Gastroesophageal sphincter (tissue), 4 donors: ENCODE data around the gene SSNA1. TPM values are rescaled to one million over a fixed set of nuclear protein-coding genes. Genes with fewer than 3 reads are reported as not detected.
A peak's percentile ranks its signal among the peaks of the same experiment; 100 is the strongest.

Experiments
- ATAC-seq: fragments of 150-250 bp; one replicate; pipeline ENCODE4 v1.9.1; 2016; ENCODE audit warnings: mild to moderate bottlenecking, moderate library complexity
- H3K27ac ChIP-seq, 4 donors: fragments of 200-600 bp; sonication (generic) in 3 of 4; 1 replicate in 3 of 4; 2 replicates in 1 of 4; pipeline ENCODE4 v1.5.1; 2016 to 2019
- H3K27me3 ChIP-seq: fragments of 200-600 bp; sonication (generic); one replicate; pipeline ENCODE4 v1.5.1; 2019
- H3K36me3 ChIP-seq, 2 donors: fragments of 200-600 bp; sonication (generic); one replicate each; pipeline ENCODE4 v1.5.1; 2019; ENCODE audit warnings: control low read depth in 1 of 2
- H3K4me1 ChIP-seq, 3 donors: fragments of 200-600 bp; sonication (generic); 1 replicate in 2 of 3; 2 replicates in 1 of 3; pipeline ENCODE4 v1.5.1; 2016 to 2019; ENCODE audit warnings: control low read depth in 2 of 3
- H3K4me3 ChIP-seq, 2 donors: fragments of 200-600 bp; sonication (generic); one replicate each; pipeline ENCODE4 v1.5.1; 2019; ENCODE audit warnings: mild to moderate bottlenecking in 1 of 2, moderate library complexity in 1 of 2
- H3K9me3 ChIP-seq, 3 donors: fragments of 200-600 bp; sonication (generic); one replicate each; pipeline ENCODE4 v1.5.1; 2017 to 2019; ENCODE audit warnings: control low read depth in 2 of 3
- EP300 ChIP-seq: sonication (generic); formaldehyde crosslinking; IDR thresholded peaks from one replicate; pipeline ENCODE4 v1.6.1; 2017; ENCODE audit warnings: antibody characterized with exemption, mild to moderate bottlenecking
- POLR2A ChIP-seq, 2 donors: fragments of 450-650 bp; IDR thresholded peaks; one replicate each; pipeline ENCODE4 v1.6.1; 2017; ENCODE audit warnings: antibody characterized with exemption in 2 of 2, mild to moderate bottlenecking in 2 of 2, moderate library complexity in 1 of 2
- POLR2AphosphoS5 ChIP-seq: sonication (generic); formaldehyde crosslinking; IDR thresholded peaks from one replicate; pipeline ENCODE4 v1.6.1; 2017; ENCODE audit warnings: antibody characterized with exemption
- whole genome bisulfite sequencing, 2 donors: methylation state at CpG; one replicate each; pipeline ENCODE4 v1.1.5; 2018; ENCODE audit warnings: low coverage in 1 of 2; 5-methylcytosine and 5-hydroxymethylcytosine counted together
- total RNA-seq, 4 donors: library from RNA; depleted of rRNA; stranded (reverse); fragments of >200 nt; gene quantifications; one replicate each; pipeline ENCODE4 v1.1.0, GENCODE V29; 2016
- TF ChIP-seq, protein P1 (sequence below), 4 experiments: fragments of 200-600 bp in 2 of 4; fragments of 450-650 bp in 2 of 4; sonication (generic) in 1 of 4; IDR thresholded peaks; one replicate each; pipeline ENCODE4 v1.5.1; 2017 to 2019; ENCODE audit warnings: antibody characterized with exemption in 4 of 4, mild to moderate bottlenecking in 2 of 4, moderate library complexity in 2 of 4

The SSNA1 gene
- total RNA-seq, 4 donors from 2014 or later = 56.8 to 99.0 (median 73.8) TPM

DNA sequence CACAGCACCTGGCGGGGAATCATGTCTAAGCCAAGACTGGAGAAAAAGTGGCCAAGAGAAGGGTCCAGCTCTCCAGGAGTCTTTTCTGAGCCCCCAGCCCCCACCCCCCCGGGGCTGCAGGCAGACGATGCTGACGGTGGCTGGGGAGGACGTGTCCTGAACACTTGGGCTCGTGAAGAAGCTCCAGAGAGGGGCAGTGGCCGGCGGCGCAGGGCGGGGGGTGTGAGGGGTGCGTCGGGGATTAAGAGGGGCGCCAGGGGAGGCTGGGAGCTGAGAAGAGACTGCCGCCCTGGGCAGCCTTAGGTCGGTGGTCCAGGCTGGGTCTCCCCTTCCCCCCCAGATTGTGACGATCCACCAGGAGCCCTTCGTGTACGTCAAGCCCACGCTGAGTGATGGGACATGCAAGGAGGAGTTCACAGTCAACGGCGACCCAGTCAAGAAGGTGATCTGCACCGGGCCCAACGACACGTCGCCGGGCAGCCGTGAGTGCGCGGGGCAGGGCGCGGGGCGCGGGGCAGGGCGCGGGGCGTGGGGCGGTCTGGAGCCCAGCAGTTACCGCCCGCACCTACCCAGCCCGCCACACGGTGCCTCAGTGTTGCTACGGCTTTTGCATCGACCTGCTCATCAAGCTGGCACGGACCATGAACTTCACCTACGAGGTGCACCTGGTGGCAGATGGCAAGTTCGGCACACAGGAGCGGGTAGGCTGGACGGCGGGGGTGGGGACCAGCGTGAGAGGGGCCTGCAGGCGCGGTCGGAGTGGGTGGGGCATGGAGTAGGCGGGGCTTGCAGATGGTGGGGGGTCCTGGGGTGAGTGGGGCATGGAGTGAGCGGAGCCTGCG lies 27.5 kb upstream of the SSNA1 start:
- H3K9me3 ChIP-seq = no peaks in the 10 kb centered on the region
- no peak overlapping the region for H3K4me3 ChIP-seq
- WGBS, 2 donors = 9% methylated on average over 4 of the region's 56 CpGs; no CpG with 5 or more reads in 1 of the 2 donors
- H3K4me1 ChIP-seq = peaks cover 0 to 43% (median 21%) of the 10 kb centered on the region in 3 donors
- H3K27me3 ChIP-seq = peaks cover 100% of the 10 kb centered on the region
- H3K36me3 ChIP-seq = no peaks in the 10 kb centered on the region
- ATAC-seq = no peak
- TF ChIP-seq EP300 = no peak
- TF ChIP-seq, protein P1, sequence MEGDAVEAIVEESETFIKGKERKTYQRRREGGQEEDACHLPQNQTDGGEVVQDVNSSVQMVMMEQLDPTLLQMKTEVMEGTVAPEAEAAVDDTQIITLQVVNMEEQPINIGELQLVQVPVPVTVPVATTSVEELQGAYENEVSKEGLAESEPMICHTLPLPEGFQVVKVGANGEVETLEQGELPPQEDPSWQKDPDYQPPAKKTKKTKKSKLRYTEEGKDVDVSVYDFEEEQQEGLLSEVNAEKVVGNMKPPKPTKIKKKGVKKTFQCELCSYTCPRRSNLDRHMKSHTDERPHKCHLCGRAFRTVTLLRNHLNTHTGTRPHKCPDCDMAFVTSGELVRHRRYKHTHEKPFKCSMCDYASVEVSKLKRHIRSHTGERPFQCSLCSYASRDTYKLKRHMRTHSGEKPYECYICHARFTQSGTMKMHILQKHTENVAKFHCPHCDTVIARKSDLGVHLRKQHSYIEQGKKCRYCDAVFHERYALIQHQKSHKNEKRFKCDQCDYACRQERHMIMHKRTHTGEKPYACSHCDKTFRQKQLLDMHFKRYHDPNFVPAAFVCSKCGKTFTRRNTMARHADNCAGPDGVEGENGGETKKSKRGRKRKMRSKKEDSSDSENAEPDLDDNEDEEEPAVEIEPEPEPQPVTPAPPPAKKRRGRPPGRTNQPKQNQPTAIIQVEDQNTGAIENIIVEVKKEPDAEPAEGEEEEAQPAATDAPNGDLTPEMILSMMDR (IDR thresholded peaks at IDR 0.05) = no peak
- TF ChIP-seq POLR2A (IDR thresholded peaks at IDR 0.05) = no peak
- no peak for TF ChIP-seq POLR2AphosphoS5
- no peak overlapping the region for H3K27ac ChIP-seq

DNA sequence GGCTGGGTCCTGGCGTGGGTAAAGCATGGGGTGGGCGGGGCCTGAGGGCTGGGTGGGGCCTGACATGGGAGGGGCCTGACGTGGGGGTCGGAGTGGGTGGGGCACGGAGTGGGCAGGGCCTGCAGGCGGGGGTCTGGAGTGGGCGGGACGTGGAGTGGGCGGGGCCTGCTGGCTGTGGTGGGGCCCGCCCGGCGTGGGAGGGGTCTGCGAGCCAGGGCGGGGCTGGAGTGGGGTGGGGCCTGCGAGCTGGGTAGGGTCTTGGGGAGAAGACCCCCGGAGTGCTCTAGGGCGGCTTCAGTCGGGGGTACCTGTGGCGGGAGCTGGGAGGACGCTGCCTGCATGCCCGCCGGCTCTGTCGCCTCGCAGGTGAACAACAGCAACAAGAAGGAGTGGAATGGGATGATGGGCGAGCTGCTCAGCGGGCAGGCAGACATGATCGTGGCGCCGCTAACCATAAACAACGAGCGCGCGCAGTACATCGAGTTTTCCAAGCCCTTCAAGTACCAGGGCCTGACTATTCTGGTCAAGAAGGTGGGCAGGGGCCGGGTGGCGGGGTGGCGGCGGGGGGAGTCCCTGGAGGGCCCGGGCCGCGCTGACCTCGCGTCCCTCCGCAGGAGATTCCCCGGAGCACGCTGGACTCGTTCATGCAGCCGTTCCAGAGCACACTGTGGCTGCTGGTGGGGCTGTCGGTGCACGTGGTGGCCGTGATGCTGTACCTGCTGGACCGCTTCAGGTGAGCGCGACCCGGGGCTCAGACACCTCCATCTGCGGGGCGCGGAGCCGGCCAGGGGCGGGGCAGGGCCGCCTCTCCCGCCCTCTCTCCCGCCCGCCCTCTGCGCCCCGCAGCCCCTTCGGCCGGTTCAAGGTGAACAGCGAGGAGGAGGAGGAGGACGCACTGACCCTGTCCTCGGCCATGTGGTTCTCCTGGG lies 26.7 kb upstream of the SSNA1 start:
- no peak overlapping the region for H3K27ac ChIP-seq
- no peak overlapping the region for H3K4me3 ChIP-seq
- H3K9me3 ChIP-seq = no peaks in the 10 kb centered on the region
- peaks cover 100% of the 10 kb centered on the region for H3K27me3 ChIP-seq
- peaks cover 0 to 36% (median 18%) of the 10 kb centered on the region in 3 donors for H3K4me1 ChIP-seq
- ATAC-seq = no peak
- WGBS, 2 donors = 0% methylated on average over 4 of the region's 71 CpGs; no CpG with 5 or more reads in 1 of the 2 donors
- TF ChIP-seq POLR2AphosphoS5 = no peak
- no peak for TF ChIP-seq EP300
- TF ChIP-seq POLR2A (IDR thresholded peaks at IDR 0.05) = no peak
- TF ChIP-seq, protein P1 (IDR thresholded peaks at IDR 0.05) = no peak
- no peaks in the 10 kb centered on the region for H3K36me3 ChIP-seq

DNA sequence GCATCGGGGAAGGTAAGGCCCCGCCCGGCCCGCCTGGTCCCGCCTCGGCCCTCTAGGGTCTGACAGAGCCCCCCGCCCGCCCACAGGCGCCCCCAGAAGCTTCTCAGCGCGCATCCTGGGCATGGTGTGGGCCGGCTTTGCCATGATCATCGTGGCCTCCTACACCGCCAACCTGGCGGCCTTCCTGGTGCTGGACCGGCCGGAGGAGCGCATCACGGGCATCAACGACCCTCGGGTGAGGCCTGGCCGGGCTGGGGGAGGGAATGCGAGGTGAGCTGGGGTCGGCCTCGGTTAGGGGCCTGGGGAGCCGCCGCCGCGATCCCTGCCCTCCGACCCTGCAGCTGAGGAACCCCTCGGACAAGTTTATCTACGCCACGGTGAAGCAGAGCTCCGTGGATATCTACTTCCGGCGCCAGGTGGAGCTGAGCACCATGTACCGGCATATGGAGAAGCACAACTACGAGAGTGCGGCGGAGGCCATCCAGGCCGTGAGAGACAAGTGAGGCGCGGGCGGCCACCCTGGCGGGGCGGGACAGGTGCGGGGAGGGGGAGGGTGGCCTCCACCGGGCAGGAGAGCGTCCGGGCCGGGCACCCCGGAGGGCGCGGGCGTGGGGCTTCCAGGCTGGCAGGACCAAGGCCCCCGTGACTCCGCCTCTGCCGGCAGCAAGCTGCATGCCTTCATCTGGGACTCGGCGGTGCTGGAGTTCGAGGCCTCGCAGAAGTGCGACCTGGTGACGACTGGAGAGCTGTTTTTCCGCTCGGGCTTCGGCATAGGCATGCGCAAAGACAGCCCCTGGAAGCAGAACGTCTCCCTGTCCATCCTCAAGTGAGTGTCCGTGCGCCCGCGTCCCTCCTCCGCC lies 25.7 kb upstream of the SSNA1 start:
- TF ChIP-seq POLR2AphosphoS5 = no peak
- no peak for TF ChIP-seq POLR2A (IDR thresholded peaks at IDR 0.05)
- TF ChIP-seq, protein P1 (IDR thresholded peaks at IDR 0.05) = peak in 2 of 4 experiments; percentile 16 to 23
- TF ChIP-seq EP300 = no peak
- WGBS, 2 donors = 3% methylated on average over 5 of the region's 74 CpGs; no CpG with 5 or more reads in 1 of the 2 donors
- Histone ChIP-seq H3K27me3 (peaks cover 100% of the 10 kb centered on the region), H3K36me3 (no peaks in the 10 kb centered on the region), H3K9me3 (no peaks in the 10 kb centered on the region), H3K27ac (no peak overlapping the region), H3K4me3 (peak overlapping the region in 1 of 2 donors; percentile 38), H3K4me1 (peaks cover 0 to 38% (median 21%) of the 10 kb centered on the region in 3 donors)
- ATAC-seq = peak; percentile 18

DNA sequence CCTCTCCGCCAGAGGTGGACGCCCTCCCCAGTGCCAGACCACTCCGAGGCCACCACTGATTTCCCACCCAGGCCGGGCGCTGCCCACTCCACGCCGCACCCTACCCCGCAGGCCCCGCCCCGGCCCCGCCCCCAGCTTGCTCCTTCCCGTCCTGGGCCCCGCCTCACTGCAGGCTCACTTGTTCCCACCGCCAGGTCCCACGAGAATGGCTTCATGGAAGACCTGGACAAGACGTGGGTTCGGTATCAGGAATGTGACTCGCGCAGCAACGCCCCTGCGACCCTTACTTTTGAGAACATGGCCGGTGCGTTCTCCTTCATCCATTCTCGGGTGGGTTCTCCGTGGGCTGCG lies 25.1 kb upstream of the SSNA1 start:
- ATAC-seq = no peak
- Histone ChIP-seq H3K27ac (no peak overlapping the region), H3K36me3 (no peaks in the 10 kb centered on the region), H3K4me1 (peaks cover 3 to 44% (median 27%) of the 10 kb centered on the region in 3 donors), H3K4me3 (peak overlapping the region in 1 of 2 donors; percentile 38), H3K9me3 (no peaks in the 10 kb centered on the region), H3K27me3 (peaks cover 100% of the 10 kb centered on the region)
- TF ChIP-seq POLR2AphosphoS5 (no peak), EP300 (no peak), POLR2A (IDR thresholded peaks at IDR 0.05) (no peak)
- TF ChIP-seq, protein P1 (IDR thresholded peaks at IDR 0.05) = no peak
- 0% methylated on average over 3 of the region's 26 CpGs; no CpG with 5 or more reads in 1 of the 2 donors for WGBS, 2 donors
